Hepatocyte (in vitro differentiated cells): ENCODE results near the gene FSCN2.

Experiments
- EZH2phosphoT487 ChIP-seq: fragments of 200-600 bp; sonication (generic); IDR thresholded peaks from one replicate; pipeline ENCODE4 v1.6.1; 2018; ENCODE audit warnings: antibody characterized with exemption, mild to moderate bottlenecking, low read depth, moderate library complexity; ENCODE audit not compliant: unreplicated experiment, severe bottlenecking
- TF ChIP-seq, protein P1 (sequence below): fragments of 200-600 bp; sonication (generic); IDR thresholded peaks from 2 replicates; pipeline ENCODE4 v1.5.1; 2016; ENCODE audit warnings: antibody characterized with exemption, mild to moderate bottlenecking; ENCODE audit not compliant: poor library complexity

DNA sequence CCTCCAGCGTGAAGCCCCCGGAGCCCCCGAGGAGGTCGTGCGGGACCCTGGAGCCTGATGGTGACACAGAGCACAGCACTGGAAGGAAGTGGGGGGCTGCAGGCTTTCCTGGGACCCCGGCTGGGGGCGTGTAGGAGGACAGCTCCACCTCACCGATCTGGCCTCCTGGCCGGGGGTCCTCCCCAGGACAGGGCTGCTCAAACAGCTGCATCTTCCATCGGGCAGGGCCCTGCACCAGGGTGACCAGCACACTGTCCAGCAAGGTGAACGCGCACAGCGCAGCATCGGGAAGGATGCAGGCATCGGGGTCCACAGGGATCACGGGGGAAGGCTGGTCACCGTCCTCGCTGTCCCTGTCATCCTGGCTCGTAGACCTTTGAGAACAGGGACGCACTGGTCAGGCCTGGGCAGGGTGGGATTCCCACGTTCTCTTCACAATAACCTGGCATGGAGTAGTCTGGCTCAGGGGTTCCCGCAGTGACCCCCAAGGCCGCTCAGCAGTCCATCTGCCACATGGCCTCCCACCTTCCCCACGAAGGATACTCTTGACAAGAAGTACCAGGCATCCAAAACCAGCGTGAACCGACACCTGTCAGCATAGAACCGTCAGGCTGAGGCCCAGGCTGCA, 22.8 kb downstream of the FSCN2 start:
- TF ChIP-seq, protein P1, sequence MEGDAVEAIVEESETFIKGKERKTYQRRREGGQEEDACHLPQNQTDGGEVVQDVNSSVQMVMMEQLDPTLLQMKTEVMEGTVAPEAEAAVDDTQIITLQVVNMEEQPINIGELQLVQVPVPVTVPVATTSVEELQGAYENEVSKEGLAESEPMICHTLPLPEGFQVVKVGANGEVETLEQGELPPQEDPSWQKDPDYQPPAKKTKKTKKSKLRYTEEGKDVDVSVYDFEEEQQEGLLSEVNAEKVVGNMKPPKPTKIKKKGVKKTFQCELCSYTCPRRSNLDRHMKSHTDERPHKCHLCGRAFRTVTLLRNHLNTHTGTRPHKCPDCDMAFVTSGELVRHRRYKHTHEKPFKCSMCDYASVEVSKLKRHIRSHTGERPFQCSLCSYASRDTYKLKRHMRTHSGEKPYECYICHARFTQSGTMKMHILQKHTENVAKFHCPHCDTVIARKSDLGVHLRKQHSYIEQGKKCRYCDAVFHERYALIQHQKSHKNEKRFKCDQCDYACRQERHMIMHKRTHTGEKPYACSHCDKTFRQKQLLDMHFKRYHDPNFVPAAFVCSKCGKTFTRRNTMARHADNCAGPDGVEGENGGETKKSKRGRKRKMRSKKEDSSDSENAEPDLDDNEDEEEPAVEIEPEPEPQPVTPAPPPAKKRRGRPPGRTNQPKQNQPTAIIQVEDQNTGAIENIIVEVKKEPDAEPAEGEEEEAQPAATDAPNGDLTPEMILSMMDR: no peak
- no peak for TF ChIP-seq EZH2phosphoT487
